ENCODE data around the gene SSBP2.

Gene SSBP2

GRCh38 chr5:81766611-81767010 is 15.7 kb upstream of the SSBP2 start:
- no peak for DNase-seq

- no peak for DNase-seq
Observed at GRCh38 chr5:81763294-81763928, 12.5 kb upstream of the SSBP2 start.

- no peak for DNase-seq
Observed at GRCh38 chr5:81762853-81763252, 12.0 kb upstream of the SSBP2 start.

GRCh38 chr5:81762401-81762800 is 11.5 kb upstream of the SSBP2 start:
- DNase-seq: no peak

GRCh38 chr5:81761970-81762369 is 11.1 kb upstream of the SSBP2 start:
- no peak for DNase-seq

GRCh38 chr5:81761270-81761669 is 10.4 kb upstream of the SSBP2 start:
- no peak for DNase-seq

GRCh38 chr5:81760521-81760920 is 9.6 kb upstream of the SSBP2 start:
- DNase-seq: no peak

- DNase-seq: no peak
Observed at GRCh38 chr5:81759632-81760005, 8.7 kb upstream of the SSBP2 start.

GRCh38 chr5:81757404-81757803 is 6.5 kb upstream of the SSBP2 start:
- no peak for DNase-seq

- DNase-seq: no peak
Observed at GRCh38 chr5:81756016-81756415, 5.1 kb upstream of the SSBP2 start.

GRCh38 chr5:81755320-81755719 is 4.4 kb upstream of the SSBP2 start:
- no peak for DNase-seq

GRCh38 chr5:81754621-81755020 is 3.7 kb upstream of the SSBP2 start:
- no peak for DNase-seq

- DNase-seq: no peak
Observed at GRCh38 chr5:81753429-81753828, 2.5 kb upstream of the SSBP2 start.

GRCh38 chr5:81752644-81752963 is 1.7 kb upstream of the SSBP2 start:
- DNase-seq: no peak

GRCh38 chr5:81751836-81752643 is 1.1 kb upstream of the SSBP2 start:
- peak in 1 of 2 donors; percentile 29 for DNase-seq

- DNase-seq: peak in 1 of 2 donors; percentile 29
Observed at GRCh38 chr5:81750308-81751008, 439 bp downstream of the SSBP2 start.

GRCh38 chr5:81749561-81750307 is 1.2 kb downstream of the SSBP2 start:
- DNase-seq: peak; percentile 54 to 63

GRCh38 chr5:81749192-81749560 is 1.7 kb downstream of the SSBP2 start:
- peak in 1 of 2 donors; percentile 5 for DNase-seq

GRCh38 chr5:81748556-81748955 is 2.3 kb downstream of the SSBP2 start:
- no peak for DNase-seq

GRCh38 chr5:81747030-81747429 is 3.9 kb downstream of the SSBP2 start:
- no peak for DNase-seq

- no peak for DNase-seq
Observed at GRCh38 chr5:81740758-81741157, 10.1 kb downstream of the SSBP2 start.

GRCh38 chr5:81739291-81739690 is 11.6 kb downstream of the SSBP2 start:
- DNase-seq: no peak

- DNase-seq: no peak
Observed at GRCh38 chr5:81729276-81729675, 21.6 kb downstream of the SSBP2 start.
